ENCODE results near the gene RFXAP.
A peak's percentile ranks its signal among the peaks of the same experiment; 100 is the strongest.

RFXAP gene

DNA sequence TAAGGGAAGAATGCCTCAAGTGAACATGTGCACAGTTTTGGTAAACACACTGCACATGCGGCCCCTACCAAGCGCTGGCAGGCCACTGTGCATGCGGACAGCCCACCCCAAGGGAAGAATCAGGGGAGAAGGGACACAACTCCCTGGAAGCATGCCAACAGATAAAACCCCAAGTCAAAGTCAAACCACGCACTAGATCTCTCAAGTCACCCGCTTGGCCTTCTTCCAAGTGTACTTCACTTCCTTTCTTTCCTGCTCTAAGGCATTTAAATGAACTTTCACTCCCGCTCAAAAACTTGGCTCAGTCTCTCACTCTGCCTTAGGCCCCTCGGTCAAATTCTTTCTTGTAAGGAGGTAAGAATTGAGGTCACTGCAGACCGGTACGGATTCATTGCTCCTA is 4.6 kb upstream of the RFXAP start:
- H3K4me3 ChIP-seq = no peak overlapping the region
- no peak for DNase-seq (ENCODE audit: low spot score)
- TF ChIP-seq, protein P1, sequence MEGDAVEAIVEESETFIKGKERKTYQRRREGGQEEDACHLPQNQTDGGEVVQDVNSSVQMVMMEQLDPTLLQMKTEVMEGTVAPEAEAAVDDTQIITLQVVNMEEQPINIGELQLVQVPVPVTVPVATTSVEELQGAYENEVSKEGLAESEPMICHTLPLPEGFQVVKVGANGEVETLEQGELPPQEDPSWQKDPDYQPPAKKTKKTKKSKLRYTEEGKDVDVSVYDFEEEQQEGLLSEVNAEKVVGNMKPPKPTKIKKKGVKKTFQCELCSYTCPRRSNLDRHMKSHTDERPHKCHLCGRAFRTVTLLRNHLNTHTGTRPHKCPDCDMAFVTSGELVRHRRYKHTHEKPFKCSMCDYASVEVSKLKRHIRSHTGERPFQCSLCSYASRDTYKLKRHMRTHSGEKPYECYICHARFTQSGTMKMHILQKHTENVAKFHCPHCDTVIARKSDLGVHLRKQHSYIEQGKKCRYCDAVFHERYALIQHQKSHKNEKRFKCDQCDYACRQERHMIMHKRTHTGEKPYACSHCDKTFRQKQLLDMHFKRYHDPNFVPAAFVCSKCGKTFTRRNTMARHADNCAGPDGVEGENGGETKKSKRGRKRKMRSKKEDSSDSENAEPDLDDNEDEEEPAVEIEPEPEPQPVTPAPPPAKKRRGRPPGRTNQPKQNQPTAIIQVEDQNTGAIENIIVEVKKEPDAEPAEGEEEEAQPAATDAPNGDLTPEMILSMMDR (IDR thresholded peaks at IDR 0.05) = no peak
- H3K27ac ChIP-seq = no peak overlapping the region

DNA sequence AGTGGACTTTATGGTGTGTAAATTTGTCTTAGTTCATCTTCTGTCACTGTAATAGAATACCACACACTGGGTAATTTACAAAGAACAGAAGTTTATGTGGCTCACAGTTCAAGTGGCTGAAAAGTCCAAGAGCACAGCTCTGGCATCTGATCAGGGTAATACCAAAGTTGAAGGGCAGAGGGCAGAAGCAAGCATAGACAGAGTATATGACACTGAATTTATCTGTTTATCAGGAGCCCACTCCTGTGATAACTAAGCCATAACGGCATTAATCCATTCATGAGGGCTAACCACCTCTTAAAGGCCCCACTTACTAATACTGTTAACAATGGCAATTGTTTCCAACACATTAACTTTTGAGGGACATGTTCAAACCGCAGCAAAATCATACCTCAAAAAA is 4.0 kb upstream of the RFXAP start:
- no peak for DNase-seq (ENCODE audit: low spot score)
- Histone ChIP-seq H3K27ac (no peak overlapping the region), H3K4me3 (no peak overlapping the region)
- TF ChIP-seq, protein P1 (IDR thresholded peaks at IDR 0.05) = no peak

DNA sequence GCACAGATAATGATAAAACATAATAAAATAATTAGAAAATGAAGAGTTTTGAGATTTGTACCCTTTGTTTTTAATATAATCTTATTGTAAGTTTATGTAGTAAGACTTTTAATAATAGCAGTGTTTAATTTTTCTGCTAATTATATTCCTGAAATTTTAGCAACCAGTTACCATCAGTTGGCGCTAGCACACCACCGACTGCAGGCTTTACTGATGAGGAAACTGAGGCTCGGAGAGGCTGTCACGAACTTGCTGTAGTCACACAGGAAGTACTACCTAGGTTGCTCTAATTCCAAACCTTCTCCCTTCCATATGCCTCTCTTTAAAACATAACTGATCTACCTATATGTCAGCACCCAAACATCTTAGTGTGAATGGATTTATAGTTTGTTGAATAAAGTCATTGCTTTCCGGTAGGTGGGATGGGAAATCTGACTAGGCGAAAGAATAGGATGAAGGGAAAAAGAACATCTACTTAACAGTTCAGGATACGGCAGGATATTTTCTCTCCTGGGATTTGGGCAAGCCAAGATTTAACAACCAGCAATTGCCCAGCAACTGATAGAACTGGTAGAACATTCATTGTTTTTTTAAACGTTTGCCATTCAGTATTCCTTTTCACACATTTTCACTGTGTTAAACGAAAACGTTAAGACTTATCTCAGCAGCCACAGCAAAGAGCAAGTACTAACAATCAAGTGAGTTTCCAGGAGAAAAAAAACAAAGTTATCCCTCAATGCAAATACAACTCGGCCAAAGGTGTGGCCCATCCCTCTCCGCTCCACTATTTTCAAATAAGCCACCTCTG is 822 bp upstream of the RFXAP start:
- peak overlapping the region; percentile 80 for H3K4me3 ChIP-seq
- TF ChIP-seq, protein P1 (IDR thresholded peaks at IDR 0.05) = no peak
- H3K27ac ChIP-seq = peak overlapping the region; percentile 47 to 59
- no peak for DNase-seq (ENCODE audit: low spot score)

DNA sequence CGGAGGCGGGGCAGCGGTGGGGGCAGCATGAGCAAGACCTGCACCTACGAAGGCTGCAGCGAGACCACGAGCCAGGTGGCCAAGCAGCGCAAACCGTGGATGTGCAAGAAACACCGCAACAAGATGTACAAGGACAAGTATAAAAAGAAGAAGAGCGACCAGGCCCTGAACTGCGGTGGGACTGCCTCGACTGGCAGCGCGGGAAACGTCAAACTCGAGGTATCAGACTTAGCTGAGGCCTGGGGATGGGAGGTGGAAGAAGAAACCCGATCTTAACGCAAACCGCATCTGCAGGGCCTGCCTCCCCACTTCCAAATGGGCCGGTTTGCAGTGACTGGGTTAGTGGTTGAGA is 693 bp downstream of the RFXAP start:
- peak overlapping the region; percentile 80 for H3K4me3 ChIP-seq
- H3K27ac ChIP-seq = peak overlapping the region; percentile 47 to 59
- TF ChIP-seq, protein P1 (IDR thresholded peaks at IDR 0.05) = no peak
- DNase-seq (ENCODE audit: low spot score) = no peak

DNA sequence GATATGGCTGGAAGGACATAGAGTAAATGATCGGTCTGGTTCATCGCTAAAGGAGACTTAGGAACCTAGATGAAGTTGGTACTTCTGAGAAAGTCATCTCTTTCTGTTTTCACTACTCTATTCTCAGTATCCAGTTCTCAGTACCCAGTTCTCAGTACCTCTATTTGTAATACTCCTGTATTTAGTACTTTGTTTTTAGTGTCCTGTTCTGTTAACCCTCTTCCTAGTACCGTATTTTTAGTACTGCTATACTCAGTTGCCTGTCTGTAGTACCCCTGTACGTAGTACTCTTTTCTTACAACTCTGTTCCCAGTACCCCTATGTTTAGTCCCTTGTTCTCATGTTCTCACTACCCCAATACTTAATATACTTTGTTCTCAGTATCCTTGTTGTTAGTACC is 1.2 kb downstream of the RFXAP start:
- no peak overlapping the region for H3K27ac ChIP-seq
- H3K4me3 ChIP-seq = peak overlapping the region; percentile 80
- no peak for DNase-seq (ENCODE audit: low spot score)
- TF ChIP-seq, protein P1 (IDR thresholded peaks at IDR 0.05) = no peak

DNA sequence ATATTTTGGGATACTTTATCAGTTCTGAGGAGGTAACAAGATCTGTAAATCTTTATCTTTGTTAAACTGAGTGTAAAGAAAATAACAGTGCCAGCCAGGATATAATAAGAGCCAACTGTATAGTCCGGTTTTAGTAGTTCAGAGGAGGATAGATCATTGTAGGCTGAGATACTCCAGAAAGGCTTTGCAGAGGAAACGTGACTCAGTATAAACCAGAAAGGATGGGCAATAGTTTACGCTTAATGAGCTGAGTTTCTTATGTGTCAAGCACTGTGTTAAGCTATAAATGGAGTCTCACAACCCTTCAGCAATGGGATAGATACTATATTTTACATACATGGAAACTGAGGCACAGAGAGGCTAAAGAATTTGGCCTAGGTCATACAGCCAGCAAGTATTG is 3.8 kb downstream of the RFXAP start:
- no peak for DNase-seq (ENCODE audit: low spot score)
- H3K4me3 ChIP-seq = no peak overlapping the region
- no peak overlapping the region for H3K27ac ChIP-seq
- TF ChIP-seq, protein P1 (IDR thresholded peaks at IDR 0.05) = no peak

DNA sequence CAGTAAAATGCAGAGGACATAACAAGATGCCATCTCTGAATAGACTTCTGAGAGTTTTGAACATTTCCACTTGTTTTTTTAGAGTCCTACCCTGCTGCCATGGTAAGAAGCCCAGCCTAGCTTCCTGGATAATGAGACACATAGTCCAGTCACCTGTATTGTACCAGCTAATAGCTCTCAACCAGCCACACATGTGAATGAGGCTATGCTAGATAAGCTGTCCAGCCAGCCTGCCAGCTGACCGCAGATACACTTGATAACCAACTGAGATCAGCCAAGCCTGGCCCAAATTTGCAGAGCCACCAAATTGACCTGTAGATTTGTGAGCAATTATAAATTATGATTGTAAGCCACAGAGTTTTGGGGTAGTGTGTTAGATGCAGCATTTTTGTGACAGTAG is 10.7 kb downstream of the RFXAP start:
- TF ChIP-seq, protein P1 (IDR thresholded peaks at IDR 0.05) = no peak
- H3K27ac ChIP-seq = no peak overlapping the region
- no peak for DNase-seq (ENCODE audit: low spot score)
- H3K4me3 ChIP-seq = no peak overlapping the region
